NCI-H187 treated with DMSO at 0.1 percent for 48 hours (cell line): ENCODE measurements around the gene SH3BP1.
A peak's percentile ranks its signal among the peaks of the same experiment; 100 is the strongest.
"Not testable (repeated sequence)": the region's sequence is repeated elsewhere in the genome, so short reads cannot be mapped to it uniquely, and the experiment has no call there.

ENCODE experiments used
- DNase-seq: peaks from one replicate; lab custom pipeline; 2025; lab: John Stamatoyannopoulos, UW

The SH3BP1 gene, protein sequence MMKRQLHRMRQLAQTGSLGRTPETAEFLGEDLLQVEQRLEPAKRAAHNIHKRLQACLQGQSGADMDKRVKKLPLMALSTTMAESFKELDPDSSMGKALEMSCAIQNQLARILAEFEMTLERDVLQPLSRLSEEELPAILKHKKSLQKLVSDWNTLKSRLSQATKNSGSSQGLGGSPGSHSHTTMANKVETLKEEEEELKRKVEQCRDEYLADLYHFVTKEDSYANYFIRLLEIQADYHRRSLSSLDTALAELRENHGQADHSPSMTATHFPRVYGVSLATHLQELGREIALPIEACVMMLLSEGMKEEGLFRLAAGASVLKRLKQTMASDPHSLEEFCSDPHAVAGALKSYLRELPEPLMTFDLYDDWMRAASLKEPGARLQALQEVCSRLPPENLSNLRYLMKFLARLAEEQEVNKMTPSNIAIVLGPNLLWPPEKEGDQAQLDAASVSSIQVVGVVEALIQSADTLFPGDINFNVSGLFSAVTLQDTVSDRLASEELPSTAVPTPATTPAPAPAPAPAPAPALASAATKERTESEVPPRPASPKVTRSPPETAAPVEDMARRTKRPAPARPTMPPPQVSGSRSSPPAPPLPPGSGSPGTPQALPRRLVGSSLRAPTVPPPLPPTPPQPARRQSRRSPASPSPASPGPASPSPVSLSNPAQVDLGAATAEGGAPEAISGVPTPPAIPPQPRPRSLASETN

DNA sequence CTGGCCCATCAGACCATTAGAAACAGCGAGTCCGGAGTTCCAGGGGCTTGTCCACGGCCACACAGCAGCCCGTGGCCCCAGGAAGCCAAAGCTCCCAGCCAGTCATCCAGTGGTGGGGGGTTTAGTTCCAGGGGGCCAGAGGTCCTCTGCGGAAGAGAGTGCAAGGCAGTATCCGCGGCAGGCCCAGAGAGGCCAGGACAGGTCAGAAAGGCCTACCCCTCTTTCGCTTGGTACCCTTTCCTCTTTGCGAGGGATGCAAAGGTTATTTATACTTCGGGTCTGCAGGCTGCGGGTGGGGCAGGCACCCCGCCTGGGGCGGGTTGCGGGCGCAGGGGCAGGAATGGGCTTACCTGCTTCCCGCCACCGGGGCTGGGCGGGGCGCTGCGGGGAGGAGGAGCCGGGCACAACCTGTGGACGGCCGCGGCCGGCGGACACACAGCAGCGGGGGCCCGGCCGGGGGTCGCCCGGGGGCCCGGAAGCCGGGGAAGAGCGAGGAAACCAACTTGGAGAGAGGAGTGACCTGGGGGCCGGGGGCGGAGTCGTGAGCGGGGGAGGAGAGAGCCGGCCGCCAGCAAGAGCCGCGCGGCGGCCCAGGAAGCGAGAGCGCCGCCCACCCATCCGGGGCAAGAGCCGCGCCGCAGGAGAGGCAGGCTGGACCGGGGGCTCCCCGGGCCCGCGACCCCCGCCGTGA is at the start of gene SH3BP1:
Gene SH3BP1, plus strand, starts transcription at position 600 of the 691 bp plus-strand sequence. CDS start 119 bp downstream, outside the sequence.
- no peak for DNase-seq

DNA sequence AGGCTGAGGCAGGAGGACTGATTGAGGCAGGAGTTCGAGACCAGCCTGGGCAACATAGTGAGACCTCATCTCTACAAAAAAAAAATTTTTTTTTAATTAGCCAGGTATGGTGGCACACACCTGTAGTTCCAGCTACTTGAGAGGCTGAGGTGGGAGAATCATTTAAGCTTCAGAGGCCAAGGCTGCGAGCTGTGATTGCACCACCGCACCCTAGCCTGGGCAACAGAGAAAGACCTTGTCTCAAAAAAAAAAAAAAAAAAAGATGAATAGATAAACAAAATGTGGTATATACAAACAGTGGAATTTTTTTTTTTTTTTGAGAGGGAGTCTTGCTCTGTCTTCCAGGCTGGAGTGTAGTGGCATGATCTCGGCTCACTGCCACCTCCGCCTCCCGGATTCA is 48.4 kb upstream of the SH3BP1 start:
- not testable (repeated sequence) for DNase-seq

DNA sequence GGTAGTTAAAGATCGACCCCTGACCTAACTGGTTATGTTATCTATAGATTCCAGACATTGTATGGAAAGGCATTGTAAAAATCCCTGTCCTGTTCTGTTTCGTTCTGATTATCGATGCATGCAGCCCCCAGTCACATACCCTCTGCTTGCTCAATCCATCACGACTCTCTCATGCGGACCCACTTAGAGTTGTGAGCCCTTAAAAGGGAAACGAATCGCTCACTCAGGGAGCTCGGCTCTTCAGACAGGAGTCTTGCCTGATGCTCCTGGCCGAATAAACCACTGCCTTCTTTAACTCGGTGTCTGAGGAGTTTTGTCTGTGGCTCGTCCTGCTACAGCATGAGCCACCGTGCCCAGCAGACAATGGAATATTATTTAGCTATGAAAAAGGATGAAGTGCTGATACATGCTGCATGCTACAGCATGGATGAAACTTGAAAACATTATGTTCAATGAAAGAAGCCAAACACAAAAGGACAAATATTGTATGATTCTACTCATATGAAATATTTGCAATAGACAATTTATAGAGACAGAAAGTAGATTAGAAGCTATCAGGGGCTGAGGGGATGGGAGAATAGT is 47.6 kb upstream of the SH3BP1 start:
- DNase-seq, result no peak

DNA sequence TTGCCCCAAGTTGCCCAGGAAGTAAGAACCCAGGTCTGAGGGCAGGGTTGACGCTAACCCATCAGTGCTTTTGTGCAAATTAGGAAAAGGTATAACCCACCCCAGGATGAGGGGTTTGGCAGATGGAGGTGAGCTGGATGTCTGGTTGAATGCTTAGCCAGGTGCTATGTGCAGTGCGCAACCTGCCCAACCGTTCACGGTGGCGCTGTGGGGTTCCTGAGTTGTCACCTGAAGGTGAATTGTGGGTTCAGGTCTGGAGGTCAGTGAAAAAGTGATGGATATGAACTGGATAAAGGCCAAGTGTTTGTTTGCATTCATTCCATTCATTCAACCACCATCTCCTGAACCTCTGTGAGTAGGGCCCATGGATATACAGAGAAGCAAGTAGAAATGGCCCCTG is 45.2 kb upstream of the SH3BP1 start:
- no peak for DNase-seq

DNA sequence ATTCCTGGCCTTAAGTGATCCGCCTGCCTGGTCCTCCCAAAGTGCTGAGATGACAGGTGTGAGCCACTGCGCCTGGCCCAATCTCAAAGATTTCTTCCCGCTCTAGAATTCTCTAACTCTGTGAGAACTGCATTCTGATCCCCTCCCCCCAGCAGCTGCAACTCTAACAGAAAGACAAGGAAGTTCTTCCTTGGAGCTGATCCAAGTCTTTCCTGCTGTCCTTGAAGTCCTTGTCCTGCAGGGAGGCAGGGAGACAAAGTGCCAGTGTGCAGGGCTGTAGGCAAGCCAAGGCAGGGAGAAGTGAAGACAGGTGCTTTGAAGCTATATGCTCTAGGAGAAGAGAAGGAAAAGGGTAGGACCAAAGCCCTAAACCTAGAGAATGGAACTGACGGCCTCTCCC is 40.3 kb upstream of the SH3BP1 start:
- no peak for DNase-seq

DNA sequence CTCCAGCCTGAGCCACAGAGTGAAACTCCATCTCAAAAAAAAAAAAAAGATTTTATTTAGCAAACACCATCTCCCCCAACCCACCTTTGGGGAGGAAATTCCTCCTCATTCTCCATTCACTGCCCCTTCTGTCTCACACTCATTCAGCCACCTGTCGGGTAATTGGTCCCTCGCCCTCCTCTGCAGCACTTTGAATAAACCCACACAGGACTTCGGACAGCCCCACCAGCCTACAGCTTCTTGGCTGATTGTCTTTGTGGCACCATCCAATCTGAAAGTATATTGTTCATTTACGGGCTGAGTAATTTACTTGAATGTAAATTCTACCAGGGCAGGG is 38.3 kb upstream of the SH3BP1 start:
- DNase-seq, result no peak

DNA sequence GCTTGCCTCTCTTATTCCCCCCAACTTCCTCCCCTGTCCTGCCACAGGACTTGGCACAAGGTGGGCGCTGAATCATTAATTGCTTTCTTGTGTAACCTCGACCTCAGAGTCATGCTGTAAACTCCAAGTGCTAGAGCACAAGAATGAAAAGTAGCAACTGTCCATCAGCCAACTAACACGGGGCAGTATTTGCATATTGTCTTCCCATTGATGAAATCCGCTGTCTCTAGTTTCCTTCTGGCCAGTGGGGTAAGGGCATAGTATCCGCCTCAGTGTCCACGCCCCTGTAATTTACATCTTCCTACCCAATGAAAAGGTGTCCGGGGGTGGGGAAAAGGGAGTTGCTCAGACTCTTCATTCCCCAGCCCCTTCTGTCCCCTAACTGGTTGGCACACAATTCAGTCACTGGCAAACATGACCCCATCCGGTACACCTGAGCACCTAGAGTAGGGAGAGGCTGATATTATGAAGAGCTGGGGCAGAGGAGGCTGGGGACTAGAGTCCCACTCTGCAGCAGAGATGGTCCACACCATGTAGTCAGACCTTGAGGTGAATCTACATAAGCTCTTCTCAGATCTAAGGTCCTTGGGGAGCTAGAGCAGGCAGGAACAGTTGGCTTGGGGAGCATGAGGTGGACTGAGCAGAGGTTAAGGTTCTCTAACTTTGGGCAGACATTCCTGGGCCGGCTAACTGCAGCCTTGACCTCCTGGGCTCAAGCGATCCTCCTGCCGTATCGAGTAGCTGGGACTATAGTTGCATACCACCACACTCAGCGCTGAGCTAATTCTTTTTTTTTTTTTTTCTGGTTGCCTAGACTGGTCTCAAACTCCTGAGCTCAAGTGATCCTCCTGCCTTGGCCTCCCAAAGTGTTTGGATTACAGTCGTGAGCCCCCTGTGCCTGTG is 37.7 kb upstream of the SH3BP1 start:
- DNase-seq, result no peak

DNA sequence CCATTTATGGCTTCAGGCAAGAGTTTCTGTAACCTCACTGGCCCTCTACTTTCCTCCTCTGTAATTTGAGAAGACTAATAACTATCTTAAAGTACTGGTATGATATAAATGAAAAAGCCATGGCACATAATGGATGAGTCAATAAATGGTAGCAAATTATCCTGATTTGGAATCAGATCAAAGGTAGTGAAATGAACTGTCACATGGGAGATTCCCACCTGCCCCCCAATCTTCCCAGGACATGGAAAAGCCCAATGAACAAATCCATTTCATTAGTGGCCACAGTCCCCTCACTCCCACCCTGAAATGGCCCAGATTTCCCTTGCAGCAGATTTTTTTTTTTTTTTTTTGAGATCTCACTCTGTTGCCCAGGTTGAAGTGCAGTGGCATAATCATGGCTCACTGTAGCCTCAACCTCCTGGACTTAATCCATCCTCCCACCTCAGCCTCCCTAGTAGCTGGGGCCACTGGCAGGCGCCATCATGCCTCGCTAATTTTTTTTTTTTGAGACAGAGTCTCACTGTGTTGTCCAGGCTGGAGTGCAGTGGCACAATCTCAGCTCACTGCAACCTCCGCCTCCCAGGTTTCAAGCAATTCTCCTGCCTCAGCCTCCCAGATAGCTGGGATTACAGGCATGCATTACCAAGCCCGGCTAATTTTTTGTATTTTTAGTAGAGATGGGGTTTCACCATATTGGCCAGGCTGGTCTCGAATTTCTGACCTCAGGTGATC is 36.8 kb upstream of the SH3BP1 start:
- not testable (repeated sequence) for DNase-seq

DNA sequence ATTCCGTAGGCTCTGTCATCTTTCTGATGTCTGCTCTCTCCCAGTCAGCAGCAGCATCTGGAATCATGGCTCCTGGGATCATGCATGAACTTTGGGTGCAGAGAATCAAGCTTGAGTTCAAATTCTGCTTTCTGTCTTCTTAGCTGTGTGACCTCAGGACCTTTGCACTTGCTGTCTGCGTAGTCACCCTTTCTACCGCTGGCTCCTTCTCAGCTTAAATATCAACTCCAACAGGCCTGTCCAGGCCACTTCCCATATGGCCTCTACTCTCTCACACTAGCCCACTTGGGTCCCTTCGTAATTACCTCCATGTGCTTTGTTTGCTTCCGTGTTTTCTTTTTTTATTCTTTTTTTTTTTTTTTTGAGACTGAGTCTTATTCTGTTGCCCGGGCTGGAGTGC is 35.4 kb upstream of the SH3BP1 start:
- DNase-seq, result no peak

DNA sequence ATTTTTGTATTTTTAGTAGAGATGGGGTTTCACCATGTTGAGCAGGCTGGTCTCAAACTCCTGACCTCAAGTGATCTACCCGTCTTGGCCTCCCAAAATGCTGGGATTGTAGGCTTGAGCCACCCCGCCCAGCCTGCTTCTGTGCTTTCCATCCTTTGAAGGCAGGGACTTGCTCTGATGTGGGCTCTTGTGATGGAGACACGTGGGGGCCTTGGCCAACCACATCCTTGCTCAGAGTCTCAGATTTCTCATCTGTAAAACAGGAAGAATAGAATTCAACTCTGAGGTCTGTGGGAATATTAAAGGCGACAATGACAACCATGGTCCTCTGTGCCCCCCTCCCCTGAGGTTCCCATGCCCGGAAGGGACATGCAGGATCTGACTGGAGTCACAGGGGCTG is 34.6 kb upstream of the SH3BP1 start:
- DNase-seq, result no peak

DNA sequence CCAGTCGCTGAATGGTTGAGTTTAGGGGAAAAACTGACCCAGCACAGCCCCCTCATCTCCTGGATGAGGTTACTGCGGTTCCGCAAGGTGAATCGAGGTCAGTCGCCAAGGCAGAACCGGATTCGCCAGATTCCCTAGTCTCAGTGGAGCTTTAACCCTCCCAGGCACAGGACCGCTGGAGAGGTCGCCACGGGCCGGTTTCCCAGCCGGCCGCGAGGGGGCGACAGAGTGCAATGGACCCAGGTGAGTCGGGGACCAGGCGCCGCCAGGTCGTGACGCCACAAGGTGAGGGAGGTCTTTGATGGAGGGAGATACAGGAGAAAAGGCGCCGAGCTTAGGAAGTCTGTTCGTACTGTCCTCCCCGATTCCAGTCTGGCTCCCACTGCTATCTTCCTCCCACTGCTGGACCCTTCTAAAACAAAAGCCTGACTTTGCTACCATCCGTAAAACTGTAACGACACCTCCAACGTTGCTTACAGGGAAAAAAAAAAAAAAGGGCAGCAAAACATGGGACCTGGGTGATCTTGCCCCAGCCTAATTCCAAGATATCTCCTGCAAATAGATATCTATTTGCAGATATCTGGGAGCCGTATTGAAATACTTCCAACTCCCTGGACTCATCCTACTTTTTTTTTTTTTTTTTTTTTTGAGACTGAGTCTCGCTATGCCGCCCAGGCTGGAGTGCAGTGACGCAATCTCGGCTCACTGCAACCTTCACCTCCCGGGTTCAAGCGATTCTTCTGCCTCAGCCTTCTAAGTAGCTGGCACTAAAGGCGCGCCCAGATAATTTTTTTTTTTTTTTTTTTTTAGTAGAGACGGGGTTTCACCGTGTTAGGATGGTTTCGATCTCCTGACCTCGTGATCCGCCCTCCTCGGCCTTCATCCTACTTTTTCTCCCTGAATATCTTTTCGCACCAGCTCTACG is 32.2 kb upstream of the SH3BP1 start:
- peak; percentile 39 for DNase-seq

DNA sequence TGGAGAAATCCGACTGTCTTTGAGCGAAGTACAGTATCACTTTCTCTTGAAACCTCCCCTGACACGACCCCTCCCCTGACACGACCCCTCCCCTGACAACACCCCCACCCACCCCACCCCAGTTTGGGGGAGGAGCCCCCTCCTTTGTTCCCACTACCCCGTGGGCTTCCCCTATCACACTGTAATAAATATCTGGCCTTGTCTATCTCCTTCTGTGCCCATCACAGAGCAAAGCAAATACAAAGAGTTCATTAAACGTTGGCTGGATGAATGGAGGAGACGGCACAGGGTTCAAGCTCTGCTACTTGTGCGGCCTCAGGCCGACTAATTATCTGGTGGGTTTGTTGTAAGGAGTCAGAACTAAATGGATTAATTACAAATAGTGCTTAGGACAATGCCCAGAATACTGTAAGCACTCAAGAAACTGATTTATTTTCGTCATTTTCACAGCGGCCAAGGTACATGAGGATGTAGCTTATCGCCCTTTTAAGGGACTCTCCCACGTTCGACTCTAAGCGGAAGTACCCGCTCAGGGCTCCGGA is 31.5 kb upstream of the SH3BP1 start:
- DNase-seq, result no peak

DNA sequence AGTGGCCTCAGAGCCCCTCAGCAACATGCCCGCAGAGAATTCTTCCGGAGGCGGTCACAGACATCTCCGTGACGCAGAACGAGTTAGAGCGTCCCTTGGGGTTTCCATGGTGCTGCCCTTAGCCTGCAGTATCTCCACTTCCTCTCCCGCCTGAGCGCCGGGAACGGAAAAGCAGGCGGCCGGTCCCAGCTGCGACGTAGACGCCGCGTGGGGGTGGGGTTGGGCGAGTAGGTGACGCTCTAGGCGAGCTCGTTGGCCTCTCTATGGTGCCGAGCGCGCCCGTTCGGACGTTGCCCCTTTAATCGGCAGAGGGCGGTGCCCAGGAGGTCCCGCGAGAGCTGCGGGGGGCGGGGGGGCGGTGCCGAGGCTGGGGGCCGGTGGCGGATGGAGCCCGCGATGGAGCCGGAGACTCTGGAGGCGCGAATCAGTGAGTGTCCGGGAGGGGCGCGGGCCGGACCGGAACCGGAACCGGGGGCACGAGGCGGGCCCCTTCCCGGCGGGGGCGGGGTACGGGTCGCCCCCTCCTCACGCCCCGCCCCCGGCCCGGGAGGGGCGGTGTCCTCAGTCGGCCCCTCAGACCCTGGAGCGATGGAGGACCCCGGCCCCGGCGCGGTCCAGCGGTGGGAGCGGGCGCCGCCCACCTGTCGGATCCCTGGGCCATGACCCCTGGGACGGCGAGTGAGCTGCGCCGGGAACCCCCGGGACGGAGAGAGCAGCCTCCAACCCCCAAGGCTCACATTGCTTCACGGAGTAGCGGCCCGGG is 30.8 kb upstream of the SH3BP1 start, which contains the start of gene GGA1:
Gene GGA1, plus strand, starts transcription at position 358 of the 763 bp plus-strand sequence. Its CDS starts 27 bp downstream, at position 385.
- DNase-seq, result peak; percentile 46

DNA sequence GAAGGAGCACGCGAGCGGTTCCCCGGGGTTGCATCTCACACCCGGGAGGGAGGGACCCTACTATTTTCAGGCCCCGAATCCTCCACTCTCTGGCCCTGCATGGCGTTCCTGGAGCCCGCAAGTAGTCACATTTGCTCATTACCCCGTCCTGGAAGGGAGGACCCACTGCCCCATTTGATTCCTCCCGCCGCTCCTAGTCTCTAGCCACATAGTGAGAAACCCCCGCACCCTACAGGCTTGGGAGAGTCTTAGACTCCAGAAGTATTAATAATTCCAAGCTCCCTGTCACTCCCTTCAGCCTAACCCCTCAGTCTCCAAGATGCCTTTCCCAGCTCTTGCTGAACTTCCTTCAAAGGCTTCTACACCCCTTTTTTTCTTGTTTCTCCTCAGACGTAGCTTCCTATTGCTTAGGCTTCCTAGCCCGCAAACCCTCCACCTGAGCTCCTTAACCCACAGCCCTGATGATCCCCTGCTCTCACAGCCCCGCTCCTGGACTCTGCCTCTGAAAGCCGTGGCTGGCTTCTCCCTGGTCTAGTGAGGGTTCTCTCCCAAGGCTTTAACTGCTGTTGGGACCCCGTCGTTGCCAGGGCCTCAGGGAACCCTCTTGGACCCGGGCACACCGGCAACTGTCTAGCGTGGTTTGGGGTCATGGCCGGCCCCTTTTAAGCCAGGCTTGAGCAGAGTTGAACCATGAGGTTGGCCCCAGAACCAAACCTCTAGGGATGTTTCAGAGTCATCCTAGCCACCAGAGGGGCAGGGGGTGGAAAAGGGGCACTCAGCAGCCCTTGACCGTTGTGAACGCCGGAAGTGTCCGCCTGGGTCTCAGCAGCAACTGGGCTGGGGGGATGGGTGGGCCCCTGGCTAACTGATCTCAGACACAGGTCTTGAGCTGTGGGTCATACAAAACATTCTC is 30.0 kb upstream of the SH3BP1 start:
- no peak for DNase-seq

DNA sequence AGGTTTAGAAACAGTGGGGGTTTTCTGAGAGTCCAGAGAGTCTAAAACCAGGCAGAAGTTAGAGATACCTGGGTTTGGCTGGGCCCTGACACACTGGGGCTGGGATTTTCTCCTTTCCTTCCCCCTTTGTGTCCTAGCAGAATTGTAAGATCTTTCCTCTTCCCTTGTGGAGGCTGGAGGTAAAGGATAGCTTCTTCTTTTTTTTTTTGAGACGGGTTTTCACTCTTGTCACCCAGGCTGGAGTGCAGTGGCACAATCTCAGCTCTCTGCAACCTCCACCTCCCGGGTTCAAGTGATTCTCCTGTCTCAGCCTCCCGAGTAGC is 29.4 kb upstream of the SH3BP1 start:
- not testable (repeated sequence) for DNase-seq

DNA sequence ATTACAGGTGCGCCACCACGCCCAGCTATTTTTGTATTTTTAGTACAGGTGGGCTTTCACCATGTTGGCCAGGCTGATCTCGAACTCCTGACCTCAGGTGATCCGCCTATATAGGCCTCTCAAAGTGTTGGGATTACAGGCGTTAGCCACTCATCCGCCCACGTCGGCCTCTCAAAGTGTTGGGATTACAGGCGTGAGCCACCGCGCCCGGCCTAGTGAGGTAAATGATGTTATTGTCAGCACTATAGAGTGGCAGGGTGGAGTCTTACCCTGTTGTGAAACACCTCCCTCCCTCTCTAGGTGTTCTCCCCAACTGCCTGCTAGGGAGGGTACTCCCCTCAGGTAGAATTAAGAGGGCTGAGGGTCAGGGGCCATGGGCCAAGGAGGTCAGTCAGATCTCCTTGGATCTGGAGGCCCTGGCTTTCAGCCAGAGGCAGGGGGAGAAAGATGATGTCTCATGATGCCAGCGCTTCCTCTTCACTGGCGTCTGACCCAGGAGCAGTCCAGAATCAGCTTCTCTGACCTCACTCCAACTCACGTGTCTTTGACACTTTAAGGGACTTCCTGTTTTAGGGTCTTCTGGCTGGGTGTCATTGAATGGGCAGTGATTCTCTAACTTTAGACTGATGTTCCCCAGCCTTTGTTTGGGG is 28.9 kb upstream of the SH3BP1 start:
- DNase-seq, result no peak

DNA sequence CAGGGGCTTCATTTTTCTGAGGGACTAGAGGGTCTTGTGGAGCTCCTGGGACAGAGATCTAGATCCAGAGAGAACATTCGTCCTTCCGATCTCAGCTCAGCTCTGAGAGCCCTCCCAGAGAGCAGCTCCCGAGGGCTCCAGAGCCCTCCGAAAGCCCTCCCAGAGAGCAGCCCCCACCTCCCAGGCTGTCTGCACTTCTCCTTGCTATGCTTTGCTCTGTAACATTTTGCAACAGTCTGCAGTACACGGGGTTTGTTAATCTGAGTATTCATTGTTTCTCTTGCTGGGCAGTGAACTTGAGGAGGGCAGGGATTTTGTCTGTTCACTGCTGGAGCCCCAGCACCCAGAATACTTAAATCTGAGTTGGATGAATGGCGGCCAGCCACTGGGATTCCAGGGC is 28.3 kb upstream of the SH3BP1 start:
- DNase-seq, result no peak
